ENCODE data around the gene PTPRG.

PTPRG gene

GRCh38 chr3:61624300-61624699 lies 62.9 kb downstream of the PTPRG start:
- DNase-seq = no peak

DNA sequence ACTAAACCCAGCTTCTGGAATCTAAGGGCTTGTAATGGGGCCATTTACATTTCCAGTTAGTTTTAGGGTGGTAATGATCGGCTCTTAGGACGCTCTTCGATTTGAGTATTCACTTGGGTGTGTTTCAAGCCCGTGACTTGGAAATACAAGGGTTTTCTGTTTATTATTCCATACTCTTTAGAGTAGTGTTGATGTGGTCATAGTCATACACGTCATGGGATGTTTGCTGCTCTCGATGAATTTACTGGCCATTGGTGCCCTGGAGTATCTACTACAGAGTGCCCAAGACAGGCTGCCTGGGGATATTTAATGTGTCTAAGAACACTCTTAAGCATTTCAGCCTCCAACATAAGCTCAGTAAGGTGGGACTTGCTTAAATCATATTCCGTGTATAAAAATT lies 64.1 kb downstream of the PTPRG start:
- no peak for DNase-seq

DNA sequence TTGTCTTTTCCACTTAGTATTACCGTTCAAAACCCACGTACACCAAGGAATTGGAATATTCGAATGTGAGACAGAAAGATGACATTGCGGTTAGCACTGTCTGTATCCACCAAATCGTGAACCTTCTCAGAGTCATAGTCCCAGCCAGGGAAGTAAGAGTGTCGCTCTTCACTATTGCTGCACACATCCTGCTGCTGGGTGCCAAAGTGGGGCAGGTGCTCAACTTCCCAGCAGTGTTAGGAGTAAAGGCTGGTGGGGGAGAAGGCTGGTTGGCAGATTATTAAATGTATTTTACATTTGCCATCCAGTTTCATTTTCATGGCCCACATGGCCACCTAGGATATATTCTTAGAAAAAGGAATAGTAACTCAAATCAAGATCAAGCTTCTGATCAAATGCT lies 65.1 kb downstream of the PTPRG start:
- no peak for DNase-seq

GRCh38 chr3:61627768-61628185 lies 66.4 kb downstream of the PTPRG start:
- DNase-seq = no peak

- no peak for DNase-seq
Measured at GRCh38 chr3:61628636-61629035, 67.3 kb downstream of the PTPRG start.

DNA sequence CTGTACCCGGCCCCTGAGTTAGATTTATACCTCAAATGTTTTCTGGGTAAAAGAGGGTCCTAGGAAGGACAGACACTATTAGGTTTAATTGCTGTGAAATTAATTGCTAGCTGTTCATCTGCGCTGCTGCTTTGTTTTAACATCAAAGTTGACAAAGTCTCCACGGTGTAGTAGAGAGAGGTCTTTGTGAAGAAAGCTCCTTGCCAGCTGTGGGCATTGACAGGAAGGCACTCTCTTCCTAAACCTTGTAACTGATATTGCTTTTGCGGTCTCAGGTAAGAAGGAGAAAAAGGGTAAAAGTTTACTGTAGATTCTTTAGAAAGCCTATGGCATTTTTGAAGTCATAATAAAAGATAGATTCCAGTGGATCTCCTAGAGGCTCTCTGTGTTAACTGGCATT lies 68.1 kb downstream of the PTPRG start:
- no peak for DNase-seq

- DNase-seq = no peak
Measured at GRCh38 chr3:61631108-61631769, 69.9 kb downstream of the PTPRG start.

- DNase-seq = no peak
Measured at GRCh38 chr3:61632568-61633175, 71.3 kb downstream of the PTPRG start.

DNA sequence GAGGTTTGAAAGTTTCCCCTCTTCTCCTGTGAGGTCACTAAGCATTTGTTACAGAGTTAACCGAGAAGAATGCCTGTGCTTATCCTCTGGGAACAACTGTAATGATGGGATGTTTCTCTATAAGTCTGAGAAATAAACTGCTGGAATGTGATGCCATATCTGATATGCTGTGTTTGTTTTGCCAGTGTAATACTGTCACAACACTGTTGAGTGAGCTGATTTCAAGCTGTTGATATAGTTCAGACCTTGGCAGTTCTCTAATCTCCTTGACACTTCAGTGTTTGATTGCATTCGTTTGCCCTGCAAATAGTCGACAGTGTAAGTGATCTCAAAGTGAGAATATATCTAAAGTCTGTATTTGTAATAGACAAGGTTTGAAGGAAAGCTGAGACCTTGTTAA lies 73.3 kb downstream of the PTPRG start:
- no peak for DNase-seq

GRCh38 chr3:61637088-61638051 lies 76.0 kb downstream of the PTPRG start:
- no peak for DNase-seq

GRCh38 chr3:61638741-61639140 lies 77.4 kb downstream of the PTPRG start:
- DNase-seq = no peak

DNA sequence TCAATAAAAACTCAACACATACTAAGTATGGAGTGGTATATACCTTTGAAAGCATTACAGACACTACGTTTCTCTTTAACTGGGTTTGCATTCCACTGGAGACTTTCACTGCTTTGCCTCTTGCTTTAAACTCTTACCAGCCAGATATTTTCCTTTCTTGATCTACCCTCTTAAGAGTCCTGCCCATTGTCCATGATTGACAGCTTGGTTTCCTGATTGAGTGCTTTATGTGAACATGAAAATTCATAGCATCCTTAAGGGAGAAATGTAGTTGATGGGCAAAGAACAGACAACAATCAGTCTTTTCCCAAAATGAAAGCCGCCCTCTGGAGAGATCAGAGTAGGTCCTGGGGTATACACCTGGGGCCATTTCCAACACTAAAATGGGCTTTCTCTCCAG lies 78.6 kb downstream of the PTPRG start:
- DNase-seq = no peak

DNA sequence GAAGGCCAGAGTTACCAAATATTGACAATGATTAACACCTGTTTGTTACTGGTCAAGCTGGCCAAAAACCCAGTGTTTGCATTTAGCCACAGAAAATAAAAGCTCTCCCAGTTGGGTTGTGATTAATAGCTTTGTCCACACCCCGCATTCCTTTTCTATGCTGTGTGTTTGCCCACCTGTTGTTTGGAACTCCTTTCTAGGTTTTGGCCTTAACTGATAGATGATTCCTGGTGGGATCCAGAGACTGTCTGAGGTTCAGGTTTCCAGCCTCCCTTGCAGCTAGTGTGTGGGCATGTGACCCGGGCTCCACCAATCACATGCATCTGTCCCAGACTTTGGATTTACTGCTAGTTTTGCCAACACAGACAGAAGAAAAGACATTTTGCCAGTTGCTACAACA lies 83.8 kb downstream of the PTPRG start:
- DNase-seq = peak; percentile 91

DNA sequence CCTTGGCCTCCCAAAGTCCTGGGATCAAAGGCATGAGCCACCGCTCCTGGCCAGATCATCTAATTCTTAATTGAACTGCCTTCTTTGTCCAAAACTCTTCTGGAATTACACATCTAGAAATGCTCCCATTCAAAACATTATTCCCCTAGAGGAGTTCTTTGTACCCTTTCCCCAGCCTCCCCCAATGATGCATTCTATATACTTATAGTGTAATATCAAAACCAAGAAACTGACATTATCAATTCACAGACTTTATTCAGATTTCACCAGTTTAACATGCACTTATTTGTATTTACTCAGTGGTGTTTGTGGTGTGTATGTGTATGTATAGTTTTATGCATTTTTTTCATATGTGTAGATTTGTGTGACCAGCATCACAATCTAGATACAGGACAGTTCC lies 85.0 kb downstream of the PTPRG start:
- DNase-seq = no peak

- no peak for DNase-seq
Measured at GRCh38 chr3:61646851-61647525, 85.6 kb downstream of the PTPRG start.

DNA sequence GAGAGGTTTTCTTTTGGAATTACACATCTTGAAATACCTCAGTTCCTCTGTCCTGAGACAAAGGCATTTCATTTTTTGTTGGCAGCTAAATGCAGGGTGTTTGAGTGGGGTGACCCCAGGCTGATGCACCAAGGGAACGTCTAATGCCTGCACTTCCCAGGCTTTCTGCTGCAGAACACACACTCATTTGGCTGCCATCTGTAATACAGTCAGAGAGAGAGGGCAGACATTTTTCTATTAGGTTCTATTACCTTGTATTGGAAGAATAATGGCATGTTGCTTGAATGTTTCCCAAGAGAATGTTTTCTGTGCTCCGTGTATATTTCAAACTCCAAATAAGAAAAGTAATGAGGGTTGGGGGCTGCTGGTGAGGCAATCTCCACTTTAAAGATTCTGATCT lies 87.1 kb downstream of the PTPRG start:
- DNase-seq = no peak

DNA sequence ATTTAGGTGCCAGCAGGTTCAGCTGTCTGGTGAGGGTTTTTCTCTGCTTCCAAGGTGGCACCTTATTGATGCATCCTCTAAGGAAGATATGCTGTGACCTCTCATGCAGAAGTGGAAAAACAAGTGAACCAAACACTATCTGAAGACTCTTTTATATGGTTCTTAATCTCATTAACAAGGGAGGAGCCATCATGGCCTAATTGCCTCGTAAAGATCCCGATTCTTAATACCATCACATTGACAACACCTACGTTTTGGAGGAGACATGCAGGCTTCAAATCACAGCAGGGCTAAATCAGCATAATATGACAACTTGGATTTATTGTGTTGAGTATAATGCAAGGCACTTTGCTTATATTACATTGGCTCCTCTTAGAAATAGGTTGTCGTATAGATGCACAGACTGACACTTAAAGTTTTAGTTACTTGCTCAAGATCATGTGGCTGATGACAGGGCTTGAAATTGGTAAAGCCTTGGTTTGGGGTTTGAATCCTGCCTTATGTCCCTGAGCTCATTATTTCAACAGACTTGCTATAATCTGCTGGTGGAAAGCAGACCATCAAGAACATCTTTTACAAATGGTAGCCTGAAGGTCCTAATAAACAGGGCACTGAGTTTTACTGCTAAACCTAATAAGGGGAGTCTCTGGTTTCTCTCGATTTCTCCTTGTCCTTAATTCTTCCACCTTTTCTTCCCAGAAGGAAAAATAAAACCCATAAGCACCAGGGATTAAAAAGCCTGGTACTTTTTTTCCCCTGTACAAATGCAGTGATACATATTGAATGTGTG lies 88.2 kb downstream of the PTPRG start:
- DNase-seq = no peak

DNA sequence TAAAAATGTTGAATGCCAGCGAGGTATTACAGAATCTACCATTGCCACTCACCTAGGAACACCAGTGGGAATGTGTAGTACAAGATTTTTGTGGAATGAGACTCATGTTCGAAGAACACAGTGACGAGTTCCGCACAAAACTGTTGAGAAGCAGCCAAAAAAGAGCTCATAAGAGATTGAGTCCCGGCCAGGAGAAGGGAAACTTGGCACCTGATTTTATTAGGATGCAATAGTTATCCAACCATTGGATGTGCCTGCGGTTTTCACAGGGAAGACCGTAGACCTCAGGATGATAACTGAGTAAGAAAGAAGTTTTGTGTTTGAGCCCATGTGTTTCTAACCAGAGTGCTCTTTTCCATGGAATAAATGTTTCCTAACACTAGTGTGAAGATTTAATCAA lies 88.9 kb downstream of the PTPRG start:
- no peak for DNase-seq

GRCh38 chr3:61650719-61651410 lies 89.5 kb downstream of the PTPRG start:
- DNase-seq = no peak

GRCh38 chr3:61657689-61658088 lies 96.3 kb downstream of the PTPRG start:
- peak; percentile 81 for DNase-seq

GRCh38 chr3:61662861-61663260 lies 101.5 kb downstream of the PTPRG start:
- DNase-seq = no peak

Data from NCI-H146 (cell line).